Fibroblast of skin of left biceps (primary cell): ENCODE results near the gene H3-3A.

Experiments
- DNase-seq, 2 experiments: peaks; one replicate each; pipeline ENCODE4 v3.0.0-alpha.2; 2013; ENCODE audit warnings: low read depth in 2 of 2

Gene H3-3A

DNA sequence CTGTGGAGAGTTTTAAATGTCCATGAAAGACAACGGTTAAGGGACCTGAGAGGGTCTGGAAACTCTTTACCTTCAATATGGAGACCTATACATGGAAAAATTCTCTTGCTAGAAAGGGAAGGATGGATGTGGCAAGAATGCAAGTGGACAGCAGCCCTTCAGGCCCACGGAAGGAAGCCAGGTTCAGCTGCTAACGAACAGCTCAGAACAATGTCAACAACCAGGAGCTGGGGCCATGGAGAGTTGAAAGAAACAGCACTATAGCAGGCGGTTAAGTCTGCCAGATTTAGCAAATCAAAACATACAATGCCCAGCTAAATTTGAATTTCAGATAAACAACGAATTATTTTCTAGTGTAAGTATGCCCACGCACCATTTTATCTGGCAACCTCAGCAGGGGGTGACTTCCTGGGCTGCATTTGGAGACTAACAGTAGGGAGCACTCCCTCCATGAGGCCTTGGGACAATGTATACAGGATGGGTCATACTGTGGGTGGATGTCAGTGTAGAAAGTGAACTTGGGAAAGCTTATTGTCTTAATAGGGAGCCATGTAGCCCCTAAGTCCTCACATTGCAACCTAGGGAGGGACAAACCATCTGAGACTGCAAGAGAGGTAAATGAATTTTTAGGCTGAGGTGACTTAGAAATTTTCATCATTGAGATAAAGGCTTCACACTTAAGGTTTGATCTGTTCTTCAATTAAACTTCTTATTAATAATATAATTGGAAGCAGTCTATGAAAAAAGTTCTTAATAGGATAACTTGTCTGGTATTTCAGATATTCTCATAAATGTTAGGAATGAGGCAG, 7.8 kb upstream of the H3-3A start:
- no peak for DNase-seq

DNA sequence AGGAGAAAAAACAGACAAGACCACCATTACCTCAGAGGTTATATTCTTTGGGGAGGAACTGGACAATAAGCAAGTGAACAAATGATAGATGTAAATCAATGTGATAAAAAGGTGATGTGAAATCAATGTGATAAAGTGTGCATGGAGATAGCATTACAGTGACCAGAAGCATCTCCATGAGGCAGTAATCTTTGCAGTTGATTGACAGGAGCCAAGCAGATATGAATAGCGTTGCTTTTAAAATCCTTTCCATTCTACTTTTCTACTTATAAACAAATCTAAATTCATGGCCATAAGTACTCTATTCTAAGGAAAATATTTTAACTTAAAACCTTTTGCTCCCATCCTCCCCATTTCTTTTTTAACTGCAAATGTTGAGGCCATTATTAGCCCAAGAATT, 2.8 kb upstream of the H3-3A start:
- no peak for DNase-seq

DNA sequence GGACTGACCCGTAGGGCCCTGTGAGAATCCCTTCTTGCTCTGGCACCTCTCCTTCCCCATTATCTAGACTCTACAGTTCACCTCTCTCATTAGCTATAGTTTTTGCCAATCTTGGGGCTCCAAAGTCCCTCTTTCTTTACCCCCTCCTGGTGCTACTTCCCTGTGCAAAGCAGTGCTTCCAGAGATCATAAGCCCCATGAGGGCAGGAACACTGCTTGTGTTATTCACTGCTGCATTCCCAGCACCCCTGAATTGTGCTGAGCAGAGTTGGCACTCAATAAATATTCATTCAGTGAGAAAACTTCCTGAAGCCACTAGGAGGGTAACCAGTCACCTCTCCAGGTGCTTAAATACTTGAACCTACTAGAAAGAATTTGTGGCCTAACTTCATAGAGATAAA, 2.1 kb upstream of the H3-3A start:
- DNase-seq, result no peak

DNA sequence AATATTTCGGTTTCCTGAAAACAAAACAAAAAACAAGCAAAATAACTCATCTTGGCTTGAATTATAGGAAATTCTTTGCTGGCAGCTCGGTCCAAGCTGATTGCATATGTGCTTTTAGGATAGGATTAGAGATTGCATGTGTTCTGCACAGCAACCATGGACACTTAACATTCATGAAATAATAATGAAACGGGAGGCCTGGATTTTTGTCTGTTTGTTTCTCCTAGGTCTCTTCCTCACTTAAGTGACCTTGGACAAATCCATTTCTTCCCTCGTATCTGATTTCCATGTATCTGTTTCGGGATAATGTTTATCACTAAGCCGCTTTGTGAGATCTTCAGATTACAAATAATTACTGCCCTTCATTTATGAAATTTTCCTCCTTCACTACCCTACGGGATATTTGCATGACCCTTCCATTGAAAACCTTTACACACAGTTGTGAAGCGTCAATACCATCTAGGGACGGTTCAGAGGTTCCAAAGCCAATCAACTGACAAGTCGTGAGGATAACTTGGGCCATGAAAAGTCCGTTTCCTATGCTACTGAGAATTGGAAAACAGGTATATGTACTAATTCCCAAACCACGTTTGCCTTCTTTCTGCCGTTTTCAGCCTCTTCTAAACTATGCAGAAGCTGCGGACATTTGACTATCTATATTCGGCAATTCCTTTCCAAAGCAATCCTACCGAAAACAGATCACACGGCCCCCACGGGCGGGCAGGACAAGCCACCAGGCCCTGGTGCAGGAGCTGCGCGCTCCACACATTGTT, 1.3 kb upstream of the H3-3A start:
- DNase-seq, result no peak

DNA sequence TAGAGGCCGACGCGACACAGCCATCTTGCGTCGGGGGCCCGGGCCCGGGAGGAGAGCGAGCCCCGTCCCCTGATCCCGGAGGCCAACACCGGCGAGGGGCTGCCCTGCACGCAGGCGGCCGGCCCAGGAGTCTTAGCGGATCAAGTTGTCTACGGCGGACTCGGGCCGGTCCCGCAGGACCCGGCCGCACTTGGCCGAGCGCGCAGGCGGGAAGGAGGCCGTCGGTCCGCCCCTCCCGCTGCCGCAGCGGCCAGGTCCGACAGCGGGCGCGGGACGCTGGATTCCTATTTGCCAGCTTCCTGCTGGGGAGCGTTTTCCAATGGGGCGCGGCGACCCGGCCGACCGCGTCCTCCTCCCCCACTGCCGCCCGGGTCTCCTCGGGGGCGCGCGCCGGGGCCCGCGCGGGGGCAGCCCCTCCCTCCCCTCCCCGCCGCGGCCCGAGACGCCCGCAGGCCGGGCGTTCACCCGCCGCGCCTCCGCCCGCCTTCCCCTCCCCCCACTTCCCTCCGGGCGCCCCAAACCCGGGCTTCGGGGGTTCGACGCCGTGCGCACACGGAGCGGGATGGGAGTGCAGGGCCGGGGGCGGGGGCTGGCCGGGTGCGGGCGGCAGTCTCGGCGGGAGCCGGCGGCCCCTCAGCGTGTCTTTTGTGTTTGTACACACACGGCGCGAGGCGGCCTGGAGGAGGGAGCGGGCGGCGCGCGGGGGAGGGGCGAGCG, 517 bp upstream of the H3-3A start:
- DNase-seq, result peak; percentile 51

DNA sequence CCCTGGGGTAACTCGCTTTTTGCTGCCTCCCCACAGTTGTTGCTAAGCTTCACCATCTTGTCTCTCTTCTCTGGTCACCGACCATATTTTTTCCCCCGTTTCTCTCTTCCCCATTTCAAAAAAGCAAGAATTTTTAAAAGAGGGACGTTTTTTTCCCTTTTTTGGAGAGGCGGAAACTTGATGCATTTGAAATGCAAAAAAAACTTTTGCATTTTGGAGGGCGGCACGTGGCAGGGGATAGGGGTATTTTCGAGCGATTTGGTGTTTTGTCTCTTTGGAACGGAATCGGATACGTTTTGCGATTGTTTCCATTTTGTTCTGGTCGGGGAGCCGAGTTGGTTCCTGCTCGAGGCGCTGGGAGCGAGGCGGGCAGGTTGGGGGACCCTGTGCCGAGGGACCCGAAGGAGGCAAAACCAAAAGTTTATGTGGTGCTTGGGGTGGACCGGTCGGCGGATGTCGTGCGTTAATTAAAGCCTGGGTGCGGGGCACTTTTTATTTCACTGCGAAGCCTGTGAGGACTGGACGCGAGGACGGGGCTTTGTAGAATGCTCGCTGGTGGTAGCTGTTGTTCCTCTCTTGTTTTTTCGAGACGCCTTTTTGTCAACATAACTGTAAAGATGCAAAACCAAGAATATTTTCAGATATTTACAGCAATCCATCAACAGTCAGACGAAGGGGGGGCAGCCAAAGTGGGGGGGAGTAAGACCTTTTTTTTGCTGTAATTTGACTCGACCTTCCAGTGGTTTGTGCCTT, 884 bp downstream of the H3-3A start:
- no peak for DNase-seq

DNA sequence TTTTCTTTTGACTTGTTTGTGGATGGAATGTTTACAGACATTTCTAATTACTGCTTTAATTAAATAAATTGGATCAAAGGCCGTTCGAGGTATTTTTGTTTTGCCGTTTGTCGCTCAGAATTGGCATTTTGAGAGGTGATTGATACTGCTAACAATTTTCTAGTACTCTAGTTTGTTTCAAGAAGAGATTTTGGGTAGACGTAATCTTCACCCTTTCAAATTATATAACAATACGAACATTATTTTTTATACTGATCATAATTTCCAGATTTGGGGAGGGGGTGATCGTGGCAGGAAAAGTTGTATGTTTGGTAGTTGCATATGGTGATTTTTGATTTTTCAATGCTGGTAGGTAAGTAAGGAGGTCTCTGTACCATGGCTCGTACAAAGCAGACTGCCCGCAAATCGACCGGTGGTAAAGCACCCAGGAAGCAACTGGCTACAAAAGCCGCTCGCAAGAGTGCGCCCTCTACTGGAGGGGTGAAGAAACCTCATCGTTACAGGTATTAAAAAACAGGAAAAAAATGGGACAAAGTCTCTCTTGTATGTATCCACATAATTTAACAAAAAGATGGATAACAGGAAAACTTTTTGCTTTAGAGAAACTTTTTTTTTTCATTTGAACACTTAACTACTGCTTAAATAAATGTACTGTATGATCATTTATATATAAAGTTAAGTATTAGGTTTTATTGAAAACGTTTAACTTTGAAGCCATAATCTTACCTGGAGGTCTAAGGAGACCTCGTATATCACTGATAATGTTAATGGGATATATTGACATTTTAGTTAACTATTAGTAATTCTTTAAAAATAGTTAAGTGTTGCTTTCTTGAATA, 1.7 kb downstream of the H3-3A start:
- DNase-seq, result no peak

DNA sequence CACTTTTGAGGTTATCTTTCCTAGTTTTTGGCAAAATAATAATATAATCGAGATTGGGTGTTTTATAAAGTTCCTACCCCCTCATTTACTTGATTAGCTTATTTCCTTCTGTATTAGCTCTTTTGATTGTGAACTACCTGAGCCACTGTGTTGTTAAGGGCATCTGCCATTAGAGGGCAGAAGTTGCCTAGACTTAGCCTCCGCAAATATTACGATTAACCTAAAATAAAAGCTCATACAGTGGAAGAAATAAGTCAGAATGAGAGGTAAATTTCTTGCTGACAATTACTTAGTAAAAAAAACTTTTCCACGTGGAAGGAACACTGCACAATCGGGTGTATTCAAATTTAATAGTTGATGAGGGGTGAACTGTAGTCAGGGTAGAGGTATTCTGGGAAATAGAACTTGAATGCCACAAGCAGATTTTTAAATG, 2.3 kb downstream of the H3-3A start:
- DNase-seq, result no peak

DNA sequence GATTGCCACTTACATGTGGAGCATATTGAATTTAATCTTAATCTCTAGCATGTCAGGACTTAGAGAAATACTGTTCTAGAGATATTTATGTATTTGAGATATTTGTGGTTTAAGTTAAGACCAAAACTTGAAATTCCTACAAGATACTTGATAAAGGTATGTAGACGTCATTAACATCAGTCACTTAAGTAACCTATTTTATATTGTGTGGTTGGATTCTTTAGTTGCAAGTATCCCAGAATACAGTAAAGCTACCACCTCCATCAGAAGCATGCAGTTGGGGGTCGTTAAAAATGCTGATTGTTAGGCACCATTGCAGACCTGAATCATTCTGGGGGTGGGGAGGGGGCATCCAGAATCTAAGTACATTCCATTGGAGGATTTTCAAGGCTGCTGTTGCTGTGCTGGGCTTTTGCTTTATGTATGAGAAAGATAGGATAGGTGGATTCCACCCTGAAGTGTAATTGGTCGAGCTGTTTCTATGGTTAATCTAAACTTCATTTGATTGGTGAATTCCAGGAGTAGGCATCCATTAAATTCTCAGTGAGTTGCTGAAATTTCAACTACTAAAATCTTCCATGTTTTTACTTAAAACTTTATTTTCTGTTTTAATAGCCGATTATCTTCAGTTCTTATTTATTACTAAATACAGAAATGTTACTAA, 4.0 kb downstream of the H3-3A start:
- no peak for DNase-seq

DNA sequence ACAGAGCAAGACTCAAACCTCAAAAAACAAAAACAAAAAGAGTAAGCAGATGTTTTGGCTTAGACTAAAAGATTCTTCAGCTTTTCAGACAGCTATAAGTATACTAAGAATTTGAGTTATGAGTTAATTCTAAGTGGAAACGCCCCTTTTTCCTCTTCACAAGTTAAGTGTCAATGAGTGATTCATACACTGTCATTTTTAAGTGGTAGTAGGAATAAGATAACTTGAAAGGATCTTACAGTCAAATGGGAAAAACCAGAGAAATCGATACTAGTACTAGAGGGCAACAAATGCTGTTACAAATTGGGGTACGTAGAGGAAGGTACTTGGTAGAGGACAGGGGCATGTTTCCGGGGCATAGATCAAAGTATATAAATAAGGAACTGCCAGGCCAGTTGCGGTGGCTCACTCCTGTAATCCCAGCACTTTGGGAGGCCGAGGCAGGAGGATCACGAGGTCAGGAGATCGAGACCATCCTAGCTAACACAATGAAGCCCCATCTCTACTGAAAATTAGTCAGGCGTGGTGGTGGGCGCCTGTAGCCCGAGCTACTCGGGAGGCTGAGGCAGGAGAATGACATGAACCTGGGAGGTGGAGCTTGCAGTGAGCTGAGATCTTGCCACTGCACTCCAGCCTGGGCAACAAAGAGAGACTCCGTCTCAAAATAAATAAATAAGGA, 7.4 kb downstream of the H3-3A start:
- no peak for DNase-seq

DNA sequence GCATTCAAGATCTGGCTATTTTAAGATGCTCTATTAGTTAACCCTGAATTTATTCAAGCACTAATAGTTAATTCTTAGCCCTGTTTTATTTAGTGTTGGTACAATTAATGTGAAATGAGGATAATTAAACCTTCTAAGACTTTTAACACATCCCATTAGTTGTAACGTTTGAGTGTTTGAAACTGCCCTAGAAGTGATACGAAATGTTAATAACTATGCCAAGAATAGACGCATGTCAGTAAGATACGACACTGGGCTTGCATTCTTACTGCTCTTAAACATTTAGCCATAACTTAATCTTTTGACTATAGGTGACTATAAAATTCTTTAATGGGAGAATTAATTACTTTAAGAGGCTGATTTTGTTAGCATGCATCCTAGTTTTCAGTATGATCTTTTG, 9.8 kb downstream of the H3-3A start:
- no peak for DNase-seq

DNA sequence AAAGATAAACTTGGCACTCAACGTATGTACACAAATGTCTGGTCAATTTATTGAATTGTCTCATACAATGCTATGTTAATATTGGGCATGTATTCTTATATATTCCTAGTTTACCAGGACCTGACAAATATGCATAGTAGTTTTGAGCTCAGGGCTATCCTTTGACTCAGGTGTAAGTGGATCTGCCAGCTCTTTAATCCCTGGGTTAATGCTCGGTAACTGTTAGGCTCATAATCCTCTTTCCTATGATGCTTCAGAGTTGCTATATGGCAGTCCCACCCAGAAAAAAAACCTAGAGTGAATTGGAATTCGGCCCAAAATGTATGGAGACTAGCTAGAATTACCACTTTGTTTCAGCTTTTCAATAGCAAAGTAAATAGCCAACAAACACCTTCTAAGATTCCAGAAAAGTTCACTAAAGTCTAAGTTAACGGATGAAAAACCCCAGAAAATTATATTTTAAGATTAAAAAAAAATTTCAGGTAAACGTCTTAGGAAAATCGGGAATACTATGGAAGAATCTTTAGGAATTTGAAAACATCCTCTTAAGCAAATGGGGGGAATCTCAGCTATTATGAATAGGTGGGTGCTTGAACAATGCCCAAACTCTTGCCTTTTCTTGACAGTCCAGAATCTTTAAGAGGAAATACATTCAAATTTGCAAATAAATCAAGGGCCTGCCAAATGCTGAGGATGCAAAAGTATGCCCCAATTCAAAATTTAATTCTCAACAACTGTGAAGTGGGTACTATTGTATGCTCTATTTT, 10.9 kb downstream of the H3-3A start:
- no peak for DNase-seq

DNA sequence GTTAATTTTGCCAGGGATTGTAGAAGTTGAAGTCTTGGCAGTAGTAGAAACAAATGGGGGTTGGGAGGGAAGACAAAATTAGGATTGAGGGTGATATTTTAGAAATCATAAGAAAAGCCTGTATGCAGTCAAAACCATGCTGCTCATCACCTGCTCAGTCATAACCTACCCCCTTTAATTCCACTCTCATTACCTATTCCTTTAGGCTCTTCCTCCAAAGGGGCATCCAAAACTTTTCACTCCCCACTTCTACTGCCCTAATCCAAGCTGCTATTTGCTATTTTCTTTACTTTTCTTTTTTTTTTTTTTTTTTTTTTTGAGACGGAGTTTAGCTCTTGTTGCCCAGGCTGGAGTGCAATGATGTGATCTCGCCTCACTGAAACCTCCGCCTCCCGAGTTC, 11.5 kb downstream of the H3-3A start:
- no peak for DNase-seq

DNA sequence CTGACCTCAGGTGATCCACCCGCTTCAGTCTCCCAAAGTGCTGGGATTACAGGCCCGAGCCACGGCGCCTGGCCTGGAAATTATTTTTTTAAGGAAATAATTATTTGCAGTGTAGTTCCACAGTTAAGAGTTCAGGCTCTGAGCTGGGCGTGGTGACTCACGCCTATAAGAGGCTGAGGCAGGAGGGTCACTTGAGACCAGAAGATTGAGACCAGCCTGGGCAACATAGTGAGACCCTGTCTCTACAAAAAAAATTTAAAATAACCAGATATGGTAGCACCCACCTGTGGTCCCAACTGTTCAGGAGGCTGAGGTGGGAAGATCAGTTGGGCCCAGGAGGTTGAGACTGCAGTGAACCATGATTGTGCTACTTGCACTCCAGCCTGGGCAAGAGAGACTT, 13.9 kb downstream of the H3-3A start:
- DNase-seq, result no peak

DNA sequence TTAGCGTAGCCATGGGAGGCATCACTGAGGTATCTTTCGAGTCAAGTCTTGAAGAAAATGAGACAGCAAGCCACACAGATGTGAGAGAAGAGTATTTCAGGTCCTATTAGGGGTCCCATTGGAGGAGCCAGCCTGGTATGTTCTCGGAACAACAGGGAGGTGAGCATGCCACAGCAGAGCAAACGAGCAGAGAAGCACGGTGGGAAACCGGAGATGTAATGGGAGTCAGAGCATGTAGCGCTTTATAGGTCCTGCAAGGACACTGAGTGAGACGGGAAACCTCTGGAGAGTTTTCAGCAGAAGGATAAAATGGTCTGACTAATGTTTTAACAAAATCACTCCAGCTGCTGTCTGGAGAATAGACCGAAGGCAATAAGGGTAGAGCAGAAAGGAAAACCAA, 15.9 kb downstream of the H3-3A start:
- no peak for DNase-seq

DNA sequence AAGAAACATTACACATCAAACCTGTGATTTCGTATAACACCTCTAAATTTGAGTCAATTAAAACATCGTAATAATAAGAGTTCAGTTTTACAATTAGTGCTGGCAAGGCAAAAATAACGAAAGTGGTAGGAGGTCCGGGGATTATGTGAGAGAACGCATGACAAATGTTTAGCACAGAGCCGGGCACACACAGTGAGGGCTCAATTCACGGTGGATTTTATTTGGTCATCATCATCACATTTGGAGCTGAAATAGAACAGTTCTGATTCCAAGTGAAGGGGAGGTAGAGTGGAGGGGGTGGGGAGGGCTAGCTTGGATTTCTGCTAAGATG, 20.0 kb downstream of the H3-3A start:
- DNase-seq, result no peak

DNA sequence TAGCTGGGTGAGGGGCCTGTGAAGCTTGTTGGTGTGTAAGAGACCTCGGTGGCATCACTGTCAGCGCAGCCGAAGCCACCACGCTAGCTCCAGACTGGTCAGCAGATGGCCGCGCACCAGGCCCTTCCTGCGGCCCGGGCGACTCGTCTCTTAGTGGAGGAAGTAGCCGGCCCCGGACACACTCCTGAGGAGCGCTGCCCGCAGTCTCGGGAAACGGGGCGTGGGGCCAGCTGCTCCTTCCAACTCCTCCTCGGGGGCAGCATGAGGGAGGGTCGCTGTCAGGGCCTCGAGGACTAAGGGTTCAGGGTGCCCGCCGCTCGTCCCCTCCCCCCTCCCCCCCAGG, 20.4 kb downstream of the H3-3A start:
- DNase-seq, result no peak

DNA sequence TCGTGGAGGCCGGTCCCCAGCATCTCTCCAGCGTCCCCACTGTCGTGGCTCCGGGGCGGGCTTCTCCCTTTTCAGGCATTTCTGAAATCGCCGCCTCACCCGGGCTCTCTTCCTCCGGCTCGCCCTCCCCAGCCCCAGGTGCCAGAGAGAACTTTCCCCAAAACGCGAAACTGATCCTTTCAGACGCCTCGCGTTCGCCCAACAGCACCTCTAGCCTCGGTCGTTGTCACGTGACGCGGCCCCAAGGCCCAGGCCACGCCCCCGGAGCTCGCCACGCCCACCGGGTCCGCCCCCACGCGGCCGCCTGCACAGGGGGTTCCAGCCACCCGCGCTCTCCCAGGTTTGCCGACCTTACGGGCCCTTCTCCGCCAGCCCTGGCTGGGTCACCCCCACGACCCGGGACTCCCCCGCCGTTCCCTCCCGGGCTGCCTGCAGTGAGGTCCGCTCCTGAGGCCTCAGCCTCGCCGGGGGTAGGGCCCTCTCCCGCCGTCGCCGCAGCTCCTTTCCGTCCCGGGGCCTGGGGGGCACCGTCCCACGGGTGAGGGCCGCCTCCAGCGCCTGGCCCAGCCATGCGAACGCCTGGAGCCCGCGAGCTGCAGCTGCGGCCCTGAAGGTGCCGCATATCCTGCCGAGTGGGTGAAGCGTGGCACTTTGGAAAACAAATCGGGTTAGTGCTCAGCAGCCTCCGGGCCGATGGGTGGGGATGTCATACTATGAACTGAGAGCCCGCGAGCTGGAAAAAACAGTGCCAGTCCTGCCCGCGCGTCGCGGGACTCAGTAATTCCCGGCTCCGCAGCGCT, 21.0 kb downstream of the H3-3A start:
- no peak for DNase-seq
